ENCODE measurements around the gene HUS1B.

DNA sequence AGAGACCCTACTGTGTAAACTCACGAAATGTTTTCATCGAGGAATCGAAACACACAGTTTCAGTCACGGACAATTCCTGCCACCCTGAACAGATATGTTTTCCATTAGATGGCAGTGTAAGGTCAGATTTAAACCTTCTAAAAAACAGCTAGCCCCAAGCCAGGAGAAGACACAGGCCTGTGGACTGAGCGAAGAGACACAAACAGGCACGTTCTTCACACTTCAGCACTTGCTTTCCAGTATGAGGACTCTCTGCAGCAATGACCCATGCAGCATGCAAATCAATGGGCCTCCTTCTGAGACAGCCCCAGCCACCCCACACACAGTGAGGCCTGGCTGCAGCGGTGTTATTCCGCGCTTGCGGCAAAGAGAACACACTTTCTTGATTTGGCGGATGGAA, 31.9 kb downstream of the HUS1B start:
- TF ChIP-seq CTCF (IDR thresholded peaks at IDR 0.05): no peak
- TF ChIP-seq EP300 (IDR thresholded peaks at IDR 0.05): no peak
- TF ChIP-seq POLR2A (IDR thresholded peaks at IDR 0.05): no peak

Measured in tibial nerve (tissue), 4 donors.